Natural killer cell (primary cell): ENCODE results near the gene IFT122. TPM values are rescaled to one million over a fixed set of nuclear protein-coding genes. Genes with fewer than 3 reads are reported as not detected.

Experiments
- ATAC-seq, 3 donors: fragments of 150-1000 bp in 2 of 3; fragments of 200-7000 bp in 1 of 3; cut with Tn5 transposase; 1 replicate in 1 of 3; 2 replicates in 2 of 3; pipeline ENCODE4 v1.10.0; 2021; ENCODE audit warnings: mild to moderate bottlenecking in 2 of 3, moderate library complexity in 2 of 3
- DNase-seq, 2 donors: peaks; one replicate each; pipeline versions ENCODE4 v3.0.0 to v3.0.0-alpha.2; 2013 to 2021; ENCODE audit warnings: mixed read lengths in 1 of 2
- H3K27ac ChIP-seq: one replicate; pipeline ENCODE4 v1.5.1; 2013; ENCODE audit warnings: mild to moderate bottlenecking, low read length
- H3K27me3 ChIP-seq: one replicate; pipeline ENCODE4 v1.6.1; 2013; ENCODE audit warnings: low read length; ENCODE audit not compliant: control insufficient read depth, insufficient read depth
- H3K36me3 ChIP-seq: one replicate; pipeline ENCODE4 v1.6.1; 2013; ENCODE audit warnings: low read length; ENCODE audit not compliant: control insufficient read depth, insufficient read depth
- H3K4me1 ChIP-seq: one replicate; pipeline ENCODE4 v1.6.1; 2013; ENCODE audit warnings: low read length; ENCODE audit not compliant: control insufficient read depth, insufficient read depth
- H3K4me3 ChIP-seq: one replicate; pipeline ENCODE4 v1.5.1; 2013; ENCODE audit warnings: low read length
- H3K9me3 ChIP-seq: one replicate; pipeline ENCODE4 v1.6.1; 2013; ENCODE audit warnings: low read length; ENCODE audit not compliant: control insufficient read depth, insufficient read depth
- H3K27ac Mint-ChIP-seq, 2 donors: one replicate each; pipeline ENCODE4 v1.8.0; 2022; ENCODE audit warnings: mild to moderate bottlenecking in 2 of 2, mixed read lengths in 2 of 2, moderate library complexity in 1 of 2
- H3K27me3 Mint-ChIP-seq, 2 donors: one replicate each; pipeline ENCODE4 v1.8.0; 2022; ENCODE audit warnings: low read depth in 2 of 2, mixed read lengths in 2 of 2
- H3K36me3 Mint-ChIP-seq: one replicate; pipeline ENCODE4 v1.8.0; 2022; ENCODE audit warnings: mixed read lengths
- H3K4me1 Mint-ChIP-seq, 2 donors: one replicate each; pipeline ENCODE4 v1.8.0; 2022; ENCODE audit warnings: mixed read lengths in 2 of 2
- H3K4me3 Mint-ChIP-seq: one replicate; pipeline ENCODE4 v1.8.0; 2022; ENCODE audit warnings: mild to moderate bottlenecking, moderate library complexity, mixed read lengths
- H3K9me3 Mint-ChIP-seq, 2 donors: one replicate each; pipeline ENCODE4 v1.8.0; 2022; ENCODE audit warnings: mixed read lengths in 2 of 2
- CTCF ChIP-seq: fragments of 200-600 bp; IDR thresholded peaks from one replicate; pipeline ENCODE4 v1.8.0; 2022; ENCODE audit warnings: antibody characterized with exemption
- WGBS: methylation state at CpG from one replicate; pipeline ENCODE4 v1.1.7; 2013; ENCODE audit warnings: missing lambda C conversion rate; ENCODE audit not compliant: insufficient coverage; 5-methylcytosine and 5-hydroxymethylcytosine counted together
- intact Hi-C: fragments of 100-400 bp; cut with micrococcal nuclease; formaldehyde crosslinking; loops from one replicate; pipeline ENCODE4 v1.14.2; 2022
- total RNA-seq, 4 donors: library from RNA; stranded (reverse); fragments of 120-200 nt in 1 of 4; gene quantifications; one replicate each; pipeline versions ENCODE4 v1.2.3 to v1.2.4, GENCODE V29; 2013 to 2022

Gene IFT122
- total RNA-seq, 3 donors from 2014 or later (not counting 1 experiment from before 2014, with no cell fraction given): 20.7 to 26.6 (median 23.9) TPM

GRCh38 chr3:129564981-129565644, 125.1 kb downstream of the IFT122 start:
- intact Hi-C loops: no loop called here
- WGBS: 96% methylated on average over 21 of the region's 21 CpGs
- no peak overlapping the region for H3K27ac Mint-ChIP-seq
- H3K27me3 Mint-ChIP-seq: peaks cover 0 to 3% of the 10 kb centered on the region in 2 donors
- TF ChIP-seq CTCF: no peak
- Histone ChIP-seq H3K36me3 (peaks cover 12% of the 10 kb centered on the region), H3K4me1 (peaks cover 41% of the 10 kb centered on the region), H3K27ac (no peak overlapping the region), H3K4me3 (no peak overlapping the region), H3K9me3 (no peaks in the 10 kb centered on the region), H3K27me3 (no peaks in the 10 kb centered on the region)
- H3K4me1 Mint-ChIP-seq: peaks cover 46 to 53% of the 10 kb centered on the region in 2 donors
- ATAC-seq (no peak), DNase-seq (no peak)
- no peak overlapping the region for H3K4me3 Mint-ChIP-seq
- no peaks in the 10 kb centered on the region for H3K9me3 Mint-ChIP-seq
- no peaks in the 10 kb centered on the region for H3K36me3 Mint-ChIP-seq

- Histone ChIP-seq H3K4me1 (peaks cover 39% of the 10 kb centered on the region), H3K27me3 (no peaks in the 10 kb centered on the region), H3K9me3 (no peaks in the 10 kb centered on the region), H3K27ac (no peak overlapping the region), H3K36me3 (peaks cover 16% of the 10 kb centered on the region), H3K4me3 (no peak overlapping the region)
- no peaks in the 10 kb centered on the region for H3K9me3 Mint-ChIP-seq
- TF ChIP-seq CTCF: no peak
- WGBS: 100% methylated on average over 7 of the region's 7 CpGs
- ATAC-seq (no peak), DNase-seq (no peak)
- no peak overlapping the region for H3K27ac Mint-ChIP-seq
- no peaks in the 10 kb centered on the region for H3K36me3 Mint-ChIP-seq
- peaks cover 42 to 51% of the 10 kb centered on the region in 2 donors for H3K4me1 Mint-ChIP-seq
- intact Hi-C loops: no loop called here
- no peak overlapping the region for H3K4me3 Mint-ChIP-seq
- no peaks in the 10 kb centered on the region for H3K27me3 Mint-ChIP-seq
Observed at GRCh38 chr3:129565902-129566301, 125.9 kb downstream of the IFT122 start.

DNA sequence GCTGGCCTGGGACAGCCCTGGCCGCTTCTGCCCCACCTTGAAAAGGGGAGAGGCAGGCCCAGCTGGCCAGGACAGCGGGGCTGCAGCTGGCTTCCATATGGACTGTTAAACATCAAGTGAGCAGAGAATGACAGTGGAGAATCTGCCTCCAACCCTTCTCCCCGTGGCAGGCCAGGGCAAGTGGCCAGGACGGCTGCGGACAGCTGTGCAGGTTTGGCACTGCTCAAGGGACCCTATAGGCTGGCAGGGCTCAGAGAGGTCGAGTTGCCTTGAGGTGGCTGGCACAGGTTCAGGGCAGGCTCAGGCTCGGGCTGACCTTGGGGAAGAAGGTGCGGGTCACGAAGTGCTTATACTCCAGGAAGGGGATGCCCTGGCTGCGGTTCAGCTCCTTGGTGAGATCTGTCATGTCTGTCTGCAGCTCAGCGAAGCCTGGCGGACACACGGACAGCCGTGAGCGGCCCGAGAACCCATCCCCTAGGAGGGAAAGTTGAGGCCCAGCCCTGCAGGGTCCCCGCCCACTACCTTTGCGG, 127.2 kb downstream of the IFT122 start:
- no peaks in the 10 kb centered on the region for H3K9me3 ChIP-seq
- Mint-ChIP-seq H3K27ac (peak overlapping the region; percentile 50 to 75), H3K4me3 (peak overlapping the region; percentile 65), H3K27me3 (no peaks in the 10 kb centered on the region), H3K36me3 (no peaks in the 10 kb centered on the region), H3K4me1 (peaks cover 45 to 54% of the 10 kb centered on the region in 2 donors), H3K9me3 (no peaks in the 10 kb centered on the region)
- H3K27ac ChIP-seq: no peak overlapping the region
- no peak for TF ChIP-seq CTCF
- no peaks in the 10 kb centered on the region for H3K27me3 ChIP-seq
- ATAC-seq (peak in 1 of 3 donors; percentile 7), DNase-seq (no peak)
- intact Hi-C loops: no loop called here
- H3K36me3 ChIP-seq: peaks cover 18% of the 10 kb centered on the region
- WGBS: 88% methylated on average over 18 of the region's 18 CpGs
- H3K4me3 ChIP-seq: no peak overlapping the region
- peaks cover 39% of the 10 kb centered on the region for H3K4me1 ChIP-seq
